HEK293 (cell line): ENCODE results near the gene PREX1.

Source experiments
- CTCF ChIA-PET: fragments of 350-600 bp; formaldehyde crosslinking; extraction: SDS; loops from one replicate; lab custom pipeline; 2021; ENCODE audit warnings: antibody characterized with exemption; lab: Yijun Ruan, JAX
- POLR2A ChIA-PET: fragments of 300-600 bp; formaldehyde crosslinking; extraction: SDS; loops from one replicate; lab custom pipeline; 2020; ENCODE audit warnings: antibody characterized with exemption, inconsistent platforms; lab: Yijun Ruan, JAX
- H3K27ac ChIP-seq: fragments of 200-500 bp; sonication (Bioruptor generic); 2 replicates; pipeline ENCODE4 v1.5.1; 2014; ENCODE audit warnings: low read depth, low read length, control low read depth, inconsistent platforms; ENCODE audit errors: extremely low read depth
- H3K36me3 ChIP-seq, 2 experiments: fragments of 200-500 bp in 1 of 2; sonication (Bioruptor generic) in 1 of 2; 1 replicate in 1 of 2; 2 replicates in 1 of 2; pipeline ENCODE4 v1.5.1; 2014 to 2017; ENCODE audit warnings: inconsistent platforms in 2 of 2, low read length in 2 of 2; ENCODE audit not compliant: control insufficient read depth in 2 of 2, insufficient read depth in 1 of 2
- H3K4me1 ChIP-seq: fragments of 200-500 bp; sonication (Bioruptor generic); 2 replicates; pipeline ENCODE4 v1.5.1; 2014; ENCODE audit warnings: mild to moderate bottlenecking, low read length, inconsistent platforms; ENCODE audit not compliant: control insufficient read depth, insufficient read depth
- H3K4me3 ChIP-seq: 2 replicates; pipeline ENCODE4 v1.5.1; 2011; ENCODE audit warnings: low read depth, mild to moderate bottlenecking, control low read depth, low read length, moderate library complexity
- H3K9me3 ChIP-seq: fragments of 200-500 bp; sonication (Bioruptor generic); 2 replicates; pipeline ENCODE4 v1.5.1; 2014; ENCODE audit warnings: low read depth, low read length, inconsistent platforms; ENCODE audit not compliant: control insufficient read depth, insufficient read depth
- GLIS1 ChIP-seq: fragments of 450-650 bp; formaldehyde crosslinking; IDR thresholded peaks from 2 replicates; pipeline ENCODE4 v1.5.1; 2016; ENCODE audit warnings: missing biosample characterization, missing genetic modification characterization
- KLF7 ChIP-seq: fragments of 450-650 bp; formaldehyde crosslinking; IDR thresholded peaks from 2 replicates; pipeline ENCODE4 v1.5.1; 2016; ENCODE audit warnings: missing biosample characterization, missing genetic modification characterization, borderline replicate concordance
- PRDM2 ChIP-seq: fragments of 450-650 bp; formaldehyde crosslinking; IDR thresholded peaks from 2 replicates; pipeline ENCODE4 v1.5.1; 2016; ENCODE audit warnings: missing biosample characterization, missing genetic modification characterization, borderline replicate concordance
- ZBTB48 ChIP-seq: fragments of 450-650 bp; formaldehyde crosslinking; IDR thresholded peaks from 2 replicates; pipeline ENCODE4 v1.5.1; 2016; ENCODE audit warnings: missing biosample characterization, missing genetic modification characterization
- ZNF10 ChIP-seq: fragments of 450-650 bp; formaldehyde crosslinking; IDR thresholded peaks from 2 replicates; pipeline ENCODE4 v1.5.1; 2017; ENCODE audit warnings: missing biosample characterization, missing genetic modification characterization
- ZNF239 ChIP-seq: fragments of 450-650 bp; formaldehyde crosslinking; IDR thresholded peaks from 2 replicates; pipeline ENCODE4 v1.5.1; 2016; ENCODE audit warnings: missing biosample characterization, missing genetic modification characterization
- ZNF48 ChIP-seq: fragments of 450-650 bp; formaldehyde crosslinking; IDR thresholded peaks from 2 replicates; pipeline ENCODE4 v1.5.1; 2016; ENCODE audit warnings: missing biosample characterization, missing genetic modification characterization
- ZNF623 ChIP-seq: fragments of 450-650 bp; formaldehyde crosslinking; IDR thresholded peaks from 2 replicates; pipeline ENCODE4 v1.5.1; 2016; ENCODE audit warnings: missing biosample characterization, missing genetic modification characterization
- ZNF768 ChIP-seq: fragments of 450-650 bp; formaldehyde crosslinking; IDR thresholded peaks from 2 replicates; pipeline ENCODE4 v1.5.1; 2018; ENCODE audit warnings: missing biosample characterization, mild to moderate bottlenecking, missing genetic modification characterization
- TF ChIP-seq, protein P1 (sequence below): fragments of 450-650 bp; IDR thresholded peaks from 2 replicates; pipeline ENCODE4 v1.5.1; 2018; ENCODE audit warnings: missing biosample characterization, missing genetic modification characterization

The PREX1 gene

GRCh38 chr20:48819821-48820648 is 7.8 kb downstream of the PREX1 start:
- peaks cover 1% of the 10 kb centered on the region; the same call in 1 of the 2 replicates for H3K4me1 ChIP-seq
- H3K4me3 ChIP-seq, result no peak overlapping the region
- ChIA-PET POLR2A (no interaction called here), CTCF (interaction anchor here (1.5 kb wide), 1 partner anchor 162 kb away, joined by 5 read pairs; no protein-coding TSS in a partner anchor)
- TF ChIP-seq ZNF768 (tag by site-specific recombination), result 0 out of 2 replicates have a peak, but pooled peaks have one; percentile 19
- TF ChIP-seq GLIS1, result peak; percentile 60
- TF ChIP-seq ZBTB48 (tag by site-specific recombination), result peak; percentile 92
- TF ChIP-seq, protein P1, sequence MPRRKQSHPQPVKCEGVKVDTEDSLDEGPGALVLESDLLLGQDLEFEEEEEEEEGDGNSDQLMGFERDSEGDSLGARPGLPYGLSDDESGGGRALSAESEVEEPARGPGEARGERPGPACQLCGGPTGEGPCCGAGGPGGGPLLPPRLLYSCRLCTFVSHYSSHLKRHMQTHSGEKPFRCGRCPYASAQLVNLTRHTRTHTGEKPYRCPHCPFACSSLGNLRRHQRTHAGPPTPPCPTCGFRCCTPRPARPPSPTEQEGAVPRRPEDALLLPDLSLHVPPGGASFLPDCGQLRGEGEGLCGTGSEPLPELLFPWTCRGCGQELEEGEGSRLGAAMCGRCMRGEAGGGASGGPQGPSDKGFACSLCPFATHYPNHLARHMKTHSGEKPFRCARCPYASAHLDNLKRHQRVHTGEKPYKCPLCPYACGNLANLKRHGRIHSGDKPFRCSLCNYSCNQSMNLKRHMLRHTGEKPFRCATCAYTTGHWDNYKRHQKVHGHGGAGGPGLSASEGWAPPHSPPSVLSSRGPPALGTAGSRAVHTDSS (tag by site-specific recombination), result no peak
- H3K9me3 ChIP-seq, result no peaks in the 10 kb centered on the region
- no peaks in the 10 kb centered on the region for H3K36me3 ChIP-seq
- no peak overlapping the region for H3K27ac ChIP-seq

- CTCF ChIA-PET, result interaction anchor here (1.2 kb wide), 1 partner anchor 86 kb away, joined by 4 read pairs; no protein-coding TSS in a partner anchor
Measured at GRCh38 chr20:48819089-48819488, 8.7 kb downstream of the PREX1 start.

GRCh38 chr20:48818481-48818987 is 9.3 kb downstream of the PREX1 start:
- CTCF ChIA-PET, result interaction anchor here (0.6 to 1.2 kb wide), 2 partner anchors 50 to 86 kb away, joined by 3 to 4 read pairs; no protein-coding TSS in a partner anchor
- no peaks in the 10 kb centered on the region; the same call in 1 of the 2 replicates for H3K4me1 ChIP-seq

More at GRCh38 chr20:48819089-48819488, 8.7 kb downstream of the PREX1 start:
- Histone ChIP-seq H3K9me3 (no peaks in the 10 kb centered on the region), H3K27ac (no peak overlapping the region), H3K36me3 (no peaks in the 10 kb centered on the region), H3K4me3 (no peak overlapping the region), H3K4me1 (no peaks in the 10 kb centered on the region; the same call in 1 of the 2 replicates)
- POLR2A ChIA-PET, result no interaction called here
- TF ChIP-seq ZNF239 (tag by site-specific recombination) (no peak), ZNF623 (tag by site-specific recombination) (peak; percentile 97)

More at GRCh38 chr20:48818481-48818987, 9.3 kb downstream of the PREX1 start:
- Histone ChIP-seq H3K4me3 (no peak overlapping the region), H3K9me3 (no peaks in the 10 kb centered on the region), H3K27ac (no peak overlapping the region), H3K36me3 (no peaks in the 10 kb centered on the region)
- TF ChIP-seq ZNF10 (tag by site-specific recombination) (0 out of 2 replicates have a peak, but pooled peaks have one; percentile 10), ZNF48 (no peak), KLF7 (tag by site-specific recombination) (no peak), PRDM2 (tag by site-specific recombination) (no peak)
- POLR2A ChIA-PET, result no interaction called here
